Endothelial cell (in vitro differentiated cells): ENCODE data around the gene MACROD2. TPM values are rescaled to one million over a fixed set of nuclear protein-coding genes. Genes with fewer than 3 reads are reported as not detected.

Experiments
- DNase-seq: peaks from one replicate; pipeline ENCODE4 v3.0.0; 2021; ENCODE audit warnings: low spot score
- H3K27ac Mint-ChIP-seq: one replicate; pipeline ENCODE4 v1.8.0; 2021; ENCODE audit warnings: mixed read lengths, inconsistent platforms; ENCODE audit not compliant: unreplicated experiment
- H3K27me3 Mint-ChIP-seq: one replicate; pipeline ENCODE4 v1.8.0; 2021; ENCODE audit warnings: mild to moderate bottlenecking, moderate library complexity, mixed read lengths, inconsistent platforms; ENCODE audit not compliant: unreplicated experiment
- H3K36me3 Mint-ChIP-seq: one replicate; pipeline ENCODE4 v1.8.0; 2021; ENCODE audit warnings: mild to moderate bottlenecking, low read depth, mixed read lengths, inconsistent platforms; ENCODE audit not compliant: unreplicated experiment
- H3K4me1 Mint-ChIP-seq: one replicate; pipeline ENCODE4 v1.8.0; 2021; ENCODE audit warnings: mild to moderate bottlenecking, mixed read lengths, inconsistent platforms; ENCODE audit not compliant: unreplicated experiment
- H3K4me3 Mint-ChIP-seq: one replicate; pipeline ENCODE4 v1.8.0; 2021; ENCODE audit warnings: mild to moderate bottlenecking, mixed read lengths, inconsistent platforms; ENCODE audit not compliant: unreplicated experiment
- H3K9me3 Mint-ChIP-seq: one replicate; pipeline ENCODE4 v1.8.0; 2021; ENCODE audit warnings: mixed read lengths, inconsistent platforms; ENCODE audit not compliant: unreplicated experiment
- CTCF ChIP-seq: fragments of 200-600 bp; sonication (generic); IDR thresholded peaks from one replicate; pipeline ENCODE4 v1.5.0; 2021; ENCODE audit warnings: antibody characterized with exemption; ENCODE audit not compliant: unreplicated experiment
- total RNA-seq: library from RNA; stranded (reverse); fragmentation: NEBNext Ultra II Directional; extraction: Animal tissue kit (Norgen Biotek cat#: 25700); gene quantifications from one replicate; pipeline ENCODE4 v1.2.1, GENCODE V29; 2021; ENCODE audit not compliant: unreplicated experiment

The MACROD2 gene
- total RNA-seq, 1 donor from 2014 or later, result 6.4 TPM

- no peak for TF ChIP-seq CTCF
- peaks cover 1% of the 10 kb centered on the region for H3K27me3 Mint-ChIP-seq
- H3K4me1 Mint-ChIP-seq, result peaks cover 4% of the 10 kb centered on the region
- no peaks in the 10 kb centered on the region for H3K36me3 Mint-ChIP-seq
- no peak overlapping the region for H3K4me3 Mint-ChIP-seq
- no peak overlapping the region for H3K27ac Mint-ChIP-seq
- H3K9me3 Mint-ChIP-seq, result no peaks in the 10 kb centered on the region
- DNase-seq, result no peak
These were observed 762.4 kb downstream of the MACROD2 start for GRCh38 chr20:14757728-14758127.

GRCh38 chr20:14758356-14758755, 763.0 kb downstream of the MACROD2 start:
- Mint-ChIP-seq H3K36me3 (no peaks in the 10 kb centered on the region), H3K4me1 (peaks cover 10% of the 10 kb centered on the region), H3K27ac (no peak overlapping the region), H3K27me3 (peaks cover 1% of the 10 kb centered on the region), H3K4me3 (no peak overlapping the region), H3K9me3 (no peaks in the 10 kb centered on the region)
- TF ChIP-seq CTCF, result no peak
- no peak for DNase-seq

GRCh38 chr20:14759979-14760378, 764.7 kb downstream of the MACROD2 start:
- Mint-ChIP-seq H3K36me3 (no peaks in the 10 kb centered on the region), H3K4me1 (peaks cover 13% of the 10 kb centered on the region), H3K27ac (no peak overlapping the region), H3K9me3 (no peaks in the 10 kb centered on the region), H3K4me3 (no peak overlapping the region), H3K27me3 (peaks cover 1% of the 10 kb centered on the region)
- TF ChIP-seq CTCF, result no peak
- no peak for DNase-seq

GRCh38 chr20:14761903-14762302, 766.6 kb downstream of the MACROD2 start:
- no peaks in the 10 kb centered on the region for H3K36me3 Mint-ChIP-seq
- H3K27ac Mint-ChIP-seq, result no peak overlapping the region
- H3K4me1 Mint-ChIP-seq, result peaks cover 13% of the 10 kb centered on the region
- H3K27me3 Mint-ChIP-seq, result peaks cover 1% of the 10 kb centered on the region
- H3K4me3 Mint-ChIP-seq, result no peak overlapping the region
- DNase-seq, result no peak
- no peaks in the 10 kb centered on the region for H3K9me3 Mint-ChIP-seq
- no peak for TF ChIP-seq CTCF

- Mint-ChIP-seq H3K4me1 (peaks cover 13% of the 10 kb centered on the region), H3K36me3 (no peaks in the 10 kb centered on the region), H3K4me3 (no peak overlapping the region), H3K9me3 (no peaks in the 10 kb centered on the region), H3K27ac (no peak overlapping the region), H3K27me3 (peaks cover 1% of the 10 kb centered on the region)
- no peak for DNase-seq
- TF ChIP-seq CTCF, result no peak
These were observed 769.4 kb downstream of the MACROD2 start for GRCh38 chr20:14764511-14765369.
